Muscle of back (tissue), 10 donors: ENCODE measurements around the gene ZNF341. TPM values are rescaled to one million over a fixed set of nuclear protein-coding genes. Genes with fewer than 3 reads are reported as not detected.

Experiments used
- polyA plus RNA-seq, 10 donors: library from polyadenylated mRNA; unstranded; fragments of 120-200 nt; gene quantifications; one replicate each; pipeline ENCODE4 v1.2.1, GENCODE V29; 2013; ENCODE audit not compliant: insufficient read length in 10 of 10

The ZNF341 gene
- polyA plus RNA-seq, 10 donors, result 2.2 to 3.6 (median 2.7) TPM

Other genes with a start within 250 kb of the ZNF341 start
- gene CBFA2T2, start 241.9 kb upstream of the ZNF341 start, polyA plus RNA-seq, result 10 to 100 TPM in 9 of 10 donors, 1 to 10 TPM in 1; 9.9 to 18.9 (median 14.1) TPM
- under 1 TPM in 8 of 10 donors, not detected in 2; 0.08 to 0.36 (median 0.21) TPM for gene C20orf144, start 69.7 kb upstream of the ZNF341 start, polyA plus RNA-seq
- gene ACTL10, start 65.1 kb upstream of the ZNF341 start, polyA plus RNA-seq, result under 1 TPM; 0.11 to 0.43 (median 0.33) TPM
- gene NECAB3, start 57.6 kb upstream of the ZNF341 start, polyA plus RNA-seq, result 10 to 100 TPM; 21.9 to 27.0 (median 24.0) TPM
- gene E2F1, start 45.6 kb upstream of the ZNF341 start, polyA plus RNA-seq, result 10 to 100 TPM in 5 of 10 donors, 1 to 10 TPM in 5; 9.2 to 16.5 (median 10.6) TPM
- 10 to 100 TPM in 5 of 10 donors, 1 to 10 TPM in 5; 8.5 to 10.9 (median 9.7) TPM for gene PXMP4, start 11.7 kb upstream of the ZNF341 start, polyA plus RNA-seq
- 10 to 100 TPM; 60.4 to 75.0 (median 66.7) TPM for gene CHMP4B, start 79.4 kb downstream of the ZNF341 start, polyA plus RNA-seq